Endothelial cell of umbilical vein (primary cell): ENCODE results near the gene SLC49A4. TPM values are rescaled to one million over a fixed set of nuclear protein-coding genes. Genes with fewer than 3 reads are reported as not detected.

ENCODE experiments used
- BruUV-seq: library from RNA; stranded (reverse); fragments of 400-500 nt; replicated peaks from 2 replicates; lab custom pipeline; 2021; lab: Mats Ljungman, UMichigan
- CTCF ChIA-PET: fragments of 300-600, 350-600 bp; sonication (Branson Sonifier 250); formaldehyde crosslinking; loops from one replicate; lab custom pipeline; 2021; ENCODE audit warnings: antibody characterized with exemption, inconsistent platforms; lab: Charles Lee
- POLR2A ChIA-PET: fragments of 300-600, 350-600 bp; sonication (Branson Sonifier 250); formaldehyde crosslinking; loops from one replicate; lab custom pipeline; 2021; ENCODE audit warnings: antibody characterized with exemption, inconsistent platforms; lab: Charles Lee
- DNase-seq: peaks from one replicate; pipeline ENCODE4 v3.0.0-alpha.2; 2011; ENCODE audit warnings: low read depth, low spot score
- FAIRE-seq: peaks from 2 replicates; lab custom pipeline; 2011; peaks lifted over from hg19 to GRCh38; lab: Jason Lieb, UNC
- H2AFZ ChIP-seq: 2 replicates; pipeline ENCODE4 v1.6.0; 2012; ENCODE audit warnings: low read depth, low read length, control low read depth, inconsistent platforms
- H3K27ac ChIP-seq: 2 replicates; pipeline ENCODE4 v1.5.1; 2011; ENCODE audit warnings: low read depth, mild to moderate bottlenecking, control low read depth, low read length, moderate library complexity; ENCODE audit not compliant: insufficient read depth
- H3K27me3 ChIP-seq, 2 experiments: 2 replicates each; pipeline versions ENCODE4 v1.6.0 to v1.6.1; 2011; ENCODE audit warnings: low read length in 2 of 2, mixed read lengths in 1 of 2; ENCODE audit not compliant: control insufficient read depth in 2 of 2, insufficient read depth in 2 of 2
- H3K36me3 ChIP-seq, 2 experiments: 2 replicates in 1 of 2; 3 replicates in 1 of 2; pipeline ENCODE4 v1.5.1; 2011; ENCODE audit warnings: low read length in 2 of 2, mild to moderate bottlenecking in 1 of 2, moderate library complexity in 1 of 2; ENCODE audit not compliant: control insufficient read depth in 2 of 2, insufficient read depth in 2 of 2; ENCODE audit errors: extremely low read depth in 1 of 2
- H3K4me1 ChIP-seq: 3 replicates; pipeline ENCODE4 v1.5.1; 2011; ENCODE audit warnings: mild to moderate bottlenecking, low read length; ENCODE audit not compliant: control insufficient read depth, insufficient read depth; ENCODE audit errors: extremely low read depth
- H3K4me2 ChIP-seq: 2 replicates; pipeline ENCODE4 v1.6.1; 2011; ENCODE audit warnings: low read length, control low read depth, mixed read lengths; ENCODE audit not compliant: insufficient read depth
- H3K4me3 ChIP-seq, 3 experiments: fragments of 200-600 bp in 1 of 3; sonication (generic), shearing (Covaris generic) in 1 of 3; replicated peaks in 1 of 3; 2 replicates each; pipeline ENCODE4 v1.5.1; 2011 to 2016; ENCODE audit warnings: control low read depth in 3 of 3, low read length in 3 of 3, mild to moderate bottlenecking in 2 of 3, inconsistent platforms in 1 of 3, low read depth in 1 of 3, moderate library complexity in 1 of 3; ENCODE audit not compliant: insufficient read depth in 1 of 3
- H3K79me2 ChIP-seq: 2 replicates; pipeline ENCODE4 v1.6.0; 2012; ENCODE audit warnings: low read length, inconsistent platforms; ENCODE audit not compliant: control insufficient read depth, insufficient read depth
- H3K9ac ChIP-seq: replicated peaks from 2 replicates; pipeline ENCODE3; 2011; ENCODE audit warnings: low read length, control low read depth; ENCODE audit not compliant: insufficient read depth; ENCODE audit errors: extremely low read depth
- H3K9me1 ChIP-seq: replicated peaks from 3 replicates; pipeline ENCODE4 v1.6.0; 2011; ENCODE audit warnings: mild to moderate bottlenecking, low read length; ENCODE audit not compliant: control insufficient read depth, insufficient read depth; ENCODE audit errors: extremely low read depth
- H3K9me3 ChIP-seq: replicated peaks from 2 replicates; pipeline ENCODE4 v1.5.1; 2012; ENCODE audit warnings: low read length, inconsistent platforms; ENCODE audit not compliant: control insufficient read depth, insufficient read depth
- H4K20me1 ChIP-seq: replicated peaks from 2 replicates; pipeline ENCODE3; 2011; ENCODE audit warnings: mild to moderate bottlenecking, low read length; ENCODE audit not compliant: control insufficient read depth, insufficient read depth; ENCODE audit errors: extremely low read depth
- EZH2 ChIP-seq: IDR thresholded peaks from 2 replicates; pipeline ENCODE4 v1.6.1; 2012; ENCODE audit warnings: borderline replicate concordance, low read depth, mild to moderate bottlenecking, moderate library complexity, low read length, inconsistent platforms; ENCODE audit not compliant: severe bottlenecking
- FOS ChIP-seq: IDR thresholded peaks from 2 replicates; pipeline ENCODE4 v1.6.1; 2011; ENCODE audit warnings: mild to moderate bottlenecking, low read length, moderate library complexity, borderline replicate concordance; ENCODE audit not compliant: insufficient read depth
- GATA2 ChIP-seq: IDR thresholded peaks from 2 replicates; pipeline ENCODE4 v1.7.0; 2011; ENCODE audit warnings: low read depth, mild to moderate bottlenecking, moderate library complexity, mixed read lengths, low read length; ENCODE audit not compliant: insufficient read length, insufficient read depth
- JUN ChIP-seq: IDR thresholded peaks from 2 replicates; pipeline ENCODE4 v1.6.1; 2011; ENCODE audit warnings: borderline replicate concordance, low read depth; ENCODE audit not compliant: insufficient read length, insufficient read depth
- MYC ChIP-seq: IDR thresholded peaks from one replicate; pipeline ENCODE4 v1.6.1; 2011; ENCODE audit warnings: mild to moderate bottlenecking, low read depth, low read length
- POLR2A ChIP-seq: IDR thresholded peaks from 2 replicates; pipeline ENCODE4 v1.6.1; 2012; ENCODE audit warnings: low read depth, mild to moderate bottlenecking, control low read depth, low read length
- POLR2AphosphoS5 ChIP-seq: IDR thresholded peaks from 2 replicates; pipeline ENCODE4 v1.6.1; 2012; ENCODE audit warnings: low read depth, mild to moderate bottlenecking, control low read depth, low read length, moderate library complexity; ENCODE audit not compliant: insufficient read depth
- dilution Hi-C: fragments of 300-500 bp; cut with MboI; formaldehyde crosslinking; loops from one replicate; pipeline ENCODE4 v1.15.0; 2019; ENCODE audit warnings: low sequenced_read_pairs; ENCODE audit not compliant: extremely low pct_ligation_motif_present
- intact Hi-C: fragments of 100-400 bp; cut with micrococcal nuclease; formaldehyde crosslinking; loops from one replicate; pipeline ENCODE4 v1.10.0; 2022
- polyA plus RNA-seq, 4 experiments: library from polyadenylated mRNA; depleted of rRNA in 3 of 4; stranded (reverse) in 3 of 4; unstranded in 1 of 4; fragments of >200 nt; gene quantifications; 2 replicates each; pipeline versions ENCODE4 v1.2.1 to v1.2.3, GENCODE V29; 2011 to 2012; ENCODE audit warnings: missing spikeins in 1 of 4
- total RNA-seq: library from RNA; stranded (reverse); gene quantifications from 2 replicates; pipeline ENCODE4 v1.2.3, GENCODE V29; 2021
- TF ChIP-seq, protein P1 (sequence below), 2 donors: IDR thresholded peaks; 1 replicate in 1 of 2; 2 replicates in 1 of 2; pipeline ENCODE4 v1.5.1; 2011; ENCODE audit warnings: low read length in 2 of 2, mild to moderate bottlenecking in 2 of 2, moderate library complexity in 2 of 2, control low read depth in 1 of 2, inconsistent platforms in 1 of 2, low read depth in 1 of 2; ENCODE audit not compliant: insufficient read depth in 1 of 2; ENCODE audit errors: extremely low read depth in 1 of 2
- TF ChIP-seq, protein P2 (sequence below): IDR thresholded peaks from 2 replicates; pipeline ENCODE4 v1.6.1; 2011; ENCODE audit not compliant: insufficient read depth, insufficient read length

SLC49A4 gene
- total and polyA plus RNA-seq, 2 donors (not counting 3 experiments of a cell fraction or from before 2014, with no cell fraction given): 10.9 to 11.6 TPM

DNA sequence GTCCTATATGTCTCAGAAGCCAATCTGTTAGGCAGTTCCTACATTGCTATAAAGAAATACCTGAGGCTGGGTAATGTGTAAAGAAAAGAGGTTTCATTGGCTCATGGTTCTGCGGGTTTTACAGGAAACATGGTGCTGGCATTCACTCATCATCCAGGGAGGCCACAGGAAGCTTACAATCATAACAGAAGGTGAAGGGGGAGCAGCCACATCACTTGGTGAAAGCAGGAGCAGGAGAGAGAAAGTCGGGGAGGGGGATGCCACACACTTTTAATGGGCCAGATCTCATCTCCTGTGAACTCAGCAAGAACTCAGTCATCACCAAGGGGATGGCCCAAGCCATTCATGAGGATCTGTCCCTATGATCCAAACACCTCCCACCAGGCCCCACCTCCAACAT lies 9.1 kb downstream of the SLC49A4 start:
- no TSS peak for BruUV-seq
- no peak for FAIRE-seq
- H3K9me1 ChIP-seq: no peaks in the 10 kb centered on the region
- CTCF ChIA-PET: no interaction called here
- H3K9me3 ChIP-seq: no peaks in the 10 kb centered on the region
- no peak overlapping the region for H3K4me3 ChIP-seq
- H3K79me2 ChIP-seq: no peaks in the 10 kb centered on the region
- intact Hi-C loops: no loop called here
- dilution Hi-C loops: no loop called here
- no peaks in the 10 kb centered on the region for H4K20me1 ChIP-seq
- POLR2A ChIA-PET: no interaction called here
- DNase-seq: no peak
- no peaks in the 10 kb centered on the region for H3K36me3 ChIP-seq
- no peaks in the 10 kb centered on the region for H3K27me3 ChIP-seq
- no peak overlapping the region for H3K4me2 ChIP-seq
- TF ChIP-seq POLR2AphosphoS5 (no peak), MYC (no peak), FOS (no peak), JUN (no peak), EZH2 (no peak), GATA2 (no peak), POLR2A (no peak)
- TF ChIP-seq, protein P1, sequence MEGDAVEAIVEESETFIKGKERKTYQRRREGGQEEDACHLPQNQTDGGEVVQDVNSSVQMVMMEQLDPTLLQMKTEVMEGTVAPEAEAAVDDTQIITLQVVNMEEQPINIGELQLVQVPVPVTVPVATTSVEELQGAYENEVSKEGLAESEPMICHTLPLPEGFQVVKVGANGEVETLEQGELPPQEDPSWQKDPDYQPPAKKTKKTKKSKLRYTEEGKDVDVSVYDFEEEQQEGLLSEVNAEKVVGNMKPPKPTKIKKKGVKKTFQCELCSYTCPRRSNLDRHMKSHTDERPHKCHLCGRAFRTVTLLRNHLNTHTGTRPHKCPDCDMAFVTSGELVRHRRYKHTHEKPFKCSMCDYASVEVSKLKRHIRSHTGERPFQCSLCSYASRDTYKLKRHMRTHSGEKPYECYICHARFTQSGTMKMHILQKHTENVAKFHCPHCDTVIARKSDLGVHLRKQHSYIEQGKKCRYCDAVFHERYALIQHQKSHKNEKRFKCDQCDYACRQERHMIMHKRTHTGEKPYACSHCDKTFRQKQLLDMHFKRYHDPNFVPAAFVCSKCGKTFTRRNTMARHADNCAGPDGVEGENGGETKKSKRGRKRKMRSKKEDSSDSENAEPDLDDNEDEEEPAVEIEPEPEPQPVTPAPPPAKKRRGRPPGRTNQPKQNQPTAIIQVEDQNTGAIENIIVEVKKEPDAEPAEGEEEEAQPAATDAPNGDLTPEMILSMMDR (IDR thresholded peaks at IDR 0.05; ENCODE audit: extremely low read depth in 1 of 2, insufficient read depth in 1 of 2, low read depth in 1 of 2, low read length in 2 of 2): no peak
- TF ChIP-seq, protein P2, sequence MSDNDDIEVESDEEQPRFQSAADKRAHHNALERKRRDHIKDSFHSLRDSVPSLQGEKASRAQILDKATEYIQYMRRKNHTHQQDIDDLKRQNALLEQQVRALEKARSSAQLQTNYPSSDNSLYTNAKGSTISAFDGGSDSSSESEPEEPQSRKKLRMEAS: no peak
- no peak overlapping the region for H2AFZ ChIP-seq
- H3K4me1 ChIP-seq: no peaks in the 10 kb centered on the region
- no peak overlapping the region for H3K27ac ChIP-seq
- H3K9ac ChIP-seq: no peak overlapping the region
